SK-N-SH treated with all-trans-retinoic acid at 6 μM for 48 hours (cell line): ENCODE results near the gene TMIGD3.

Experiments
- ESRRG ChIP-seq: fragments of 250-450 bp; sonication (Bioruptor Pico); IDR thresholded peaks from 2 replicates; pipeline ENCODE4 v1.6.1; 2021; ENCODE audit warnings: mild to moderate bottlenecking
- ZNF70 ChIP-seq: fragments of 450-650 bp; formaldehyde crosslinking; IDR thresholded peaks from 2 replicates; pipeline ENCODE4 v1.5.0; 2020; ENCODE audit warnings: mild to moderate bottlenecking, moderate library complexity

DNA sequence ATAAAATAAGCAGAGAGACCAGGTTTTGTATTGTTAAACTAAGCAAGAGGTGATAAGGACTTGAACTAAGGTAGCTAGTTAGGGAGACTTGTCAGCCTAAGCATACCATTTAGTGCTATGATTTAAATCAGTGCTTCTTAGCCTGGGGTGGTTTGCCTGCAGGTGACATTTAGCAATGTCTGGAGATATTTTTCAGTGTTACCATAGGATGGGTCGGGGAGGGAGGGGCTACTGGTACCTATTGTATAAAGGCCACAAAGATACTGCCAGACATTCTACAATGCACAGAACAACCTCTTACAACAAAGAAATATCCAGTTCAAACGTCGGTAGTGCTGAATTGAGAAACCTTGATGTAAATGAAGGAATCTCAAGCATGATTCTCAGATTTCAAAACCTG is 50.9 kb downstream of the TMIGD3 start:
- TF ChIP-seq ZNF70 (CRISPR knock-in tag) (no peak), ESRRG (CRISPR knock-in tag) (no peak)
